GM12891 (cell line): Measurements from ENCODE around the gene ETNK2.

Experiments used
- PAX5 ChIP-seq: IDR thresholded peaks from 2 replicates; pipeline ENCODE4 v1.6.1; 2011; ENCODE audit warnings: low read length, moderate library complexity, mild to moderate bottlenecking; ENCODE audit not compliant: insufficient read depth, severe bottlenecking
- POLR2A ChIP-seq: IDR thresholded peaks from 2 replicates; pipeline ENCODE4 v1.6.1; 2011; ENCODE audit warnings: low read depth, low read length, control low read depth
- POLR2AphosphoS5 ChIP-seq: IDR thresholded peaks from 2 replicates; pipeline ENCODE4 v1.6.1; 2011; ENCODE audit warnings: low read depth, low read length, control low read depth
- TAF1 ChIP-seq: IDR thresholded peaks from 2 replicates; pipeline ENCODE4 v1.6.1; 2011; ENCODE audit warnings: low read depth, low read length, control low read depth

DNA sequence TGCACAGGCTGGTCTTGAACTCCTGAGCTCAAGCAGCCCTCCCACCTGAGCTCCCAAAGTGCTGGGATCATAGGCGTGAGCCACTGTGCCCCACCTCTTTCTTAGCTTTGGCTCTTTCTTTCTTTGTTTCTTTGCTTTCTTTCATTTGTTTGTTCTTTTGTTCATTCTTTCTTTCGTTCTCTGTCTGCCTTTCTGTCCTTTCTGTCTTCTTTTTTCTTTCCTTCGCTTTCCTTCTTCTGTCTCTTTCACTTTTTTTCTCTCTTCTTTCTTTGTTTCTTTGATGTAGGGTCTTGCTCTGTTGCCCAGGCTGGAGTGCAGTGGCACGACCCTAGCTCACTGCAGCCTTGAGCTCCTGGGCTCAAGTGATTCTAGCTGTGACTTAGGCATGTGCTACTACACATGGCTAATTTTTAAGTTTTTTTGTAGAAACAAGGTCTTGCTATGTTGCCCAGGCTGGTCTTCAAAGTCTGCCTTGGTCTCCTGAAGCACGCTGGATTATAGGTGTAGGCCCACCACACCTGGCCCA is 60.0 kb downstream of the ETNK2 start:
- TF ChIP-seq POLR2AphosphoS5 (no peak), POLR2A (no peak), TAF1 (no peak), PAX5 (no peak)
